HT-29 (cell line): ENCODE data around the gene ABCA8. TPM values are rescaled to one million over a fixed set of nuclear protein-coding genes. Genes with fewer than 3 reads are reported as not detected.

ENCODE experiments used
- DNase-seq: peaks from one replicate; pipeline ENCODE4 v3.0.0-alpha.2; 2015; ENCODE audit warnings: low spot score
- total RNA-seq: library from RNA; depleted of rRNA; stranded (reverse); fragments of >200 nt; shearing (Covaris generic); gene quantifications from 2 replicates; pipeline ENCODE4 v1.2.3, GENCODE V29; 2014

The ABCA8 gene
- total RNA-seq, 1 experiment from 2014 or later, result not detected

GRCh38 chr17:68868708-68869107 is 86.5 kb downstream of the ABCA8 start:
- no peak for DNase-seq

- DNase-seq, result no peak
Measured at GRCh38 chr17:68867759-68868516, 87.3 kb downstream of the ABCA8 start.

- no peak for DNase-seq
Measured at GRCh38 chr17:68865584-68865983, 89.6 kb downstream of the ABCA8 start.

- peak; percentile 4 for DNase-seq
Measured at GRCh38 chr17:68863091-68863652, 92.0 kb downstream of the ABCA8 start.

GRCh38 chr17:68861602-68862001 is 93.6 kb downstream of the ABCA8 start:
- DNase-seq, result no peak

GRCh38 chr17:68860941-68861340 is 94.3 kb downstream of the ABCA8 start:
- no peak for DNase-seq

GRCh38 chr17:68854452-68854851 is 100.7 kb downstream of the ABCA8 start:
- no peak for DNase-seq

- no peak for DNase-seq
Measured at GRCh38 chr17:68853439-68853838, 101.8 kb downstream of the ABCA8 start.

GRCh38 chr17:68853036-68853435 is 102.2 kb downstream of the ABCA8 start:
- DNase-seq, result no peak

GRCh38 chr17:68851890-68852289 is 103.3 kb downstream of the ABCA8 start:
- DNase-seq, result no peak

- no peak for DNase-seq
Measured at GRCh38 chr17:68850749-68851510, 104.3 kb downstream of the ABCA8 start.

- peak; percentile 18 for DNase-seq
Measured at GRCh38 chr17:68849673-68850610, 105.2 kb downstream of the ABCA8 start.

GRCh38 chr17:68847711-68848110 is 107.5 kb downstream of the ABCA8 start:
- no peak for DNase-seq

GRCh38 chr17:68843522-68843921 is 111.7 kb downstream of the ABCA8 start:
- DNase-seq, result no peak

GRCh38 chr17:68840073-68840472 is 115.1 kb downstream of the ABCA8 start:
- DNase-seq, result no peak

- DNase-seq, result no peak
Measured at GRCh38 chr17:68835071-68835470, 120.1 kb downstream of the ABCA8 start.

GRCh38 chr17:68834328-68834836 is 120.8 kb downstream of the ABCA8 start:
- DNase-seq, result no peak

GRCh38 chr17:68832109-68832802 is 122.9 kb downstream of the ABCA8 start:
- no peak for DNase-seq

- DNase-seq, result no peak
Measured at GRCh38 chr17:68831170-68831569, 124.0 kb downstream of the ABCA8 start.

GRCh38 chr17:68830313-68830712 is 124.9 kb downstream of the ABCA8 start:
- no peak for DNase-seq

GRCh38 chr17:68829211-68829610 is 126.0 kb downstream of the ABCA8 start:
- no peak for DNase-seq
